ENCODE data around the gene AZIN2.
"Not testable (repeated sequence)": the region's sequence is repeated elsewhere in the genome, so short reads cannot be mapped to it uniquely, and the experiment has no call there.

Gene AZIN2

GRCh38 chr1:33131191-33131590 is 50.2 kb downstream of the AZIN2 start:
- DNase-seq = no peak

- DNase-seq = no peak
Observed at GRCh38 chr1:33132549-33132948, 51.6 kb downstream of the AZIN2 start.

GRCh38 chr1:33133478-33134105 is 52.6 kb downstream of the AZIN2 start:
- no peak for DNase-seq

- not testable (repeated sequence) for DNase-seq
Observed at GRCh38 chr1:33136041-33136440, 55.1 kb downstream of the AZIN2 start.

- peak; percentile 13 for DNase-seq
Observed at GRCh38 chr1:33137800-33138199, 56.8 kb downstream of the AZIN2 start.

GRCh38 chr1:33140153-33141149 is 59.5 kb downstream of the AZIN2 start:
- DNase-seq = peak; percentile 50

- DNase-seq = peak; percentile 10
Observed at GRCh38 chr1:33141216-33141615, 60.3 kb downstream of the AZIN2 start.

GRCh38 chr1:33141781-33142180 is 60.8 kb downstream of the AZIN2 start:
- DNase-seq = no peak

- DNase-seq = peak; percentile 34
Observed at GRCh38 chr1:33142483-33143064, 61.6 kb downstream of the AZIN2 start.

GRCh38 chr1:33143176-33143575 is 62.2 kb downstream of the AZIN2 start:
- DNase-seq = peak; percentile 42

GRCh38 chr1:33143698-33144097 is 62.7 kb downstream of the AZIN2 start:
- DNase-seq = peak; percentile 43

- no peak for DNase-seq
Observed at GRCh38 chr1:33146003-33146402, 65.0 kb downstream of the AZIN2 start.

GRCh38 chr1:33147275-33147996 is 66.5 kb downstream of the AZIN2 start:
- no peak for DNase-seq

- DNase-seq = peak; percentile 49
Observed at GRCh38 chr1:33147997-33148314, 67.0 kb downstream of the AZIN2 start.

GRCh38 chr1:33148615-33149014 is 67.7 kb downstream of the AZIN2 start:
- DNase-seq = no peak

GRCh38 chr1:33149453-33150190 is 68.7 kb downstream of the AZIN2 start:
- DNase-seq = no peak

GRCh38 chr1:33150522-33150921 is 69.6 kb downstream of the AZIN2 start:
- DNase-seq = no peak

GRCh38 chr1:33151116-33151515 is 70.2 kb downstream of the AZIN2 start:
- DNase-seq = no peak

GRCh38 chr1:33152685-33153432 is 71.9 kb downstream of the AZIN2 start:
- no peak for DNase-seq

GRCh38 chr1:33153650-33154049 is 72.7 kb downstream of the AZIN2 start:
- no peak for DNase-seq

- DNase-seq = no peak
Observed at GRCh38 chr1:33155877-33156538, 75.1 kb downstream of the AZIN2 start.

Data from OCI-M1 (cell line).